HUES48 (cell line): ENCODE data around the gene CRYM.
"Not testable (repeated sequence)": the region's sequence is repeated elsewhere in the genome, so short reads cannot be mapped to it uniquely, and the experiment has no call there.

ENCODE experiments used
- H3K27ac ChIP-seq: one replicate; pipeline ENCODE4 v1.7.0; 2013; ENCODE audit warnings: low read depth, low read length, inconsistent platforms
- H3K27me3 ChIP-seq: 2 replicates; pipeline ENCODE4 v1.6.1; 2013; ENCODE audit warnings: mild to moderate bottlenecking, low read length; ENCODE audit not compliant: control insufficient read depth, insufficient read depth
- H3K36me3 ChIP-seq: 2 replicates; pipeline ENCODE4 v1.6.1; 2013; ENCODE audit warnings: low read length; ENCODE audit not compliant: control insufficient read depth, insufficient read depth
- H3K4me1 ChIP-seq: 2 replicates; pipeline ENCODE4 v1.6.1; 2013; ENCODE audit warnings: mild to moderate bottlenecking, low read length; ENCODE audit not compliant: control insufficient read depth, insufficient read depth
- H3K4me3 ChIP-seq: 2 replicates; pipeline ENCODE4 v1.5.1; 2013; ENCODE audit warnings: mild to moderate bottlenecking, low read depth, low read length
- H3K9ac ChIP-seq: 2 replicates; pipeline ENCODE4 v1.6.1; 2013; ENCODE audit warnings: mild to moderate bottlenecking, low read depth, low read length, moderate library complexity
- H3K9me3 ChIP-seq: 2 replicates; pipeline ENCODE4 v1.6.1; 2013; ENCODE audit warnings: low read length; ENCODE audit not compliant: control insufficient read depth, insufficient read depth

Gene CRYM

DNA sequence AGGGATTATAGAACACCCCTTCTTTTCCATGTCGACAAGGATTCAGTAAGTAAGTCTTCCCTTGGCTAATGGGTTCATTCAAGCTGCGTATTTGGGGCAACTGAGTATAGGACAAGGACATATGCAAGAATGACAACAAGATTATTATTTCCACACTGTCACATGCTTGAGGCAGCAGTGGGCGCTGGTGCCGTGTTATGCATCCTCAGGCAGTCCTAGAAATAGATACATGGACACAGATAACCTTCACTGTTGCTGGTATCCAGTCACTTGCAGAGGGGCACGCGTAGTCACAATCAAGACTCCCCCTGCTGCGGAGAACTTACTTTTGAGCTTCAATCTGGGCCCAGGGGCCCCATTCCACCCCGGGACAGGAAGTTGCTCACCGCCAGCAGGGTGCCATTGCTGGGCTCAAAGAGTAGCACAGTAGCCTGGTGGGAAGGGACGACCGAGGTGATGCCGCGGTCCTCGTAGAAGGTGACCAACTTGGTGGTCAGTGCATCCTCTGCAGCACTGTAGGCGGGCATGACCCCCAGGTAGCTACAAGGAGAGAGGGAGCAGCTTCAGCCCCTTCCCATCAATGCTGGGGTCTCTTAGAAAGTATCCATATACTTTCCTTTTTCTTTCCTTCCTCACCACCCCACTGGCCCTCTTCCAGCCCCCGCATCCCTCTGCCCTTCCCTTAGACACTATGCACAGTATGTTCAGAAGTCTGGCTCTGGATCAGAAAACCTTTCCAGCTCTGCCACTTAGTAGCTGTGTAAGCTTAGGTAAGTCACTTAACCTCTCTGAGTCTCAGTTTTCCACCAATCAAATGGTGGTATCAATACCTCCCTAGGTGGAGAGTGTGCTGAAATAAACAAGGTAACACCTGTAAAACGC is 804 bp downstream of the CRYM start:
- H3K9ac ChIP-seq: no peak overlapping the region
- no peaks in the 10 kb centered on the region for H3K9me3 ChIP-seq
- peaks cover 33% of the 10 kb centered on the region for H3K27me3 ChIP-seq
- no peak overlapping the region for H3K27ac ChIP-seq
- no peaks in the 10 kb centered on the region for H3K36me3 ChIP-seq
- H3K4me1 ChIP-seq: peaks cover 22% of the 10 kb centered on the region
- H3K4me3 ChIP-seq: peak overlapping the region; percentile 78

DNA sequence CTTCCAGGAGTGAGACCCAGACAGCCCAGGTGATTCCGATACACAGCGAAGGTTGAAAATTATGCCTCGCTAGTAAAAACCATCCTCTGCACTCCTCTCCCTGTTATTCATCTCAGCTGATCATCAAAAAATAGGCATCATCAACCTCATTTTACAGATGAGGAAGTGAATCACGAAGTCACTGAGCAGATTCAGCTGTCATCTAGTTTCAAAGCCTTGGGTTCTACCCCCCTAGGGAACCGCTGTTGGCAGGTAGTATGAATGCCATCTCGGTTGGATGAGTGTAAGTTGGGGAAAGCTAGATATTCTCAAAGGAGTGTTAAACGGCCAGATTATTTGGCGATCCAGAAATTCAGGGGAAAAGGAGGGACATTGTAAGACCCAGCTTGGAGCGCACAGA is 2.0 kb downstream of the CRYM start:
- H3K9ac ChIP-seq: no peak overlapping the region
- no peaks in the 10 kb centered on the region for H3K9me3 ChIP-seq
- peaks cover 22% of the 10 kb centered on the region for H3K4me1 ChIP-seq
- no peak overlapping the region for H3K4me3 ChIP-seq
- no peak overlapping the region for H3K27ac ChIP-seq
- H3K36me3 ChIP-seq: no peaks in the 10 kb centered on the region
- peaks cover 33% of the 10 kb centered on the region for H3K27me3 ChIP-seq

DNA sequence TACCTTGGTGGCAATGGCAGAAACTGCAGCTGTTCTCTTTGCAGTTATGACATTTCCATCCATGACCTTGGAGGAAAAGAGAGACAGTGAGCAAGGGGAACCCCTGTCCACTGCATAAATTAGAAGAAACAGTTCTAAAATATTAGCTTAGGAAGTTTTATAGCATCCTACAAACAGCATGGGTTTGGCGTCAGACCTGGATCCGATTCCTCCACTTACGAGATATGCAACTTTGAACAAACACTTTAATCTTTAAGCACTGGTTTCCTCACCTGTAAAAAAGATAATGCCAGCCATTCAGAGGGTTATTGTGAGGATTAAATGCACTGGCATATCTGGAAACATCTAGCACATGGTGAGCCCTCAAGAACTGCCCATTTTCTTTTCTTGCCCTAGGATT is 2.6 kb downstream of the CRYM start:
- no peak overlapping the region for H3K4me3 ChIP-seq
- no peaks in the 10 kb centered on the region for H3K36me3 ChIP-seq
- H3K4me1 ChIP-seq: peaks cover 22% of the 10 kb centered on the region
- no peak overlapping the region for H3K27ac ChIP-seq
- H3K9me3 ChIP-seq: no peaks in the 10 kb centered on the region
- H3K9ac ChIP-seq: no peak overlapping the region
- peaks cover 33% of the 10 kb centered on the region for H3K27me3 ChIP-seq

DNA sequence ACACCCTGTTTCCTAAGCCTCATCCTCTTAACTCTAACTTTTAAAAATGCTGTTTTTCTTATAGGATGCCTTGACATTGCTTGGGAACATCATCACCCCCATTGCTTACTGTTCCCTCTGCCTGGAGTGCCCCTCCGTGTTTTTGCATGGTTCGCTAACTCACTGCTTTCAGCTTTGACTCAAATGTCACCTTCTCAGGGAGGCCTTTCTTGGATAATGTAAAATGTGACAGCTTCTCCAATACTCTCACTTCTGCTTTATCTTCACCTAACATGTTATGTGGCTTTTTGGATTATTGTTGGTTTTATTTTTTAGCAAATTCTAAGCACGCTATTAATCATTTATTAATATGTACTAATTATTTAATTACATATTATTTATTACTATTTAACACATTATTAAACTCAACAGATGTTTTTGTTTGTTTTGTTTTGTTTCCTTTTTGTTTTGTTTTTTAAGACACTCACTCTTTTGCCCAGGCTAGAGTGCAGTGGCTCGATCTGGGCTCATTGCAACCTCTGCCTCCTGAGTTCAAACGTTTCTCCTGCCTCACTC is 3.8 kb downstream of the CRYM start:
- Histone ChIP-seq H3K27ac (peak overlapping the region; percentile 14), H3K36me3 (no peaks in the 10 kb centered on the region), H3K4me3 (no peak overlapping the region), H3K4me1 (peaks cover 22% of the 10 kb centered on the region), H3K9me3 (no peaks in the 10 kb centered on the region), H3K27me3 (peaks cover 26% of the 10 kb centered on the region), H3K9ac (no peak overlapping the region)

DNA sequence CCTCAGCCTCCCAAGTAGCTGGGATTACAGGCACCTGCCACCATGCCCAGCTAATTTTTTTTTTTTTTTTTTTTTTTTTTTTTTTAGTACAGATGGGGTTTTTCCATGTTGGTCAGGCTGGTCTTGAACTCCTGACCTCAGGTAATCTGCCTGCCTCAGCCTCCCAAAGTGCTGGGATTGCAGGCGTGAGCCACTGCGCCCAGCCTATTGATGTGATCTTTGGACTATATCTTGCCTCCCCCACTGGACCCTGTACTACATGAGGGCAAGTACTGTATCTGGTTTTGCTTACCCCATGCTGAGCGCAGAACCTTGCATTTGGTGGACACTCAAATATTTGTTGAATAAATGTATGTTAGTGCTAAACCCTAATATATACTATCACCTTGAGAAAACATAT is 5.3 kb downstream of the CRYM start:
- not testable (repeated sequence) for H3K36me3 ChIP-seq, H3K9ac ChIP-seq, H3K9me3 ChIP-seq, H3K4me3 ChIP-seq, H3K27ac ChIP-seq
- H3K27me3 ChIP-seq: peaks cover 15% of the 10 kb centered on the region
- H3K4me1 ChIP-seq: peaks cover 19% of the 10 kb centered on the region

DNA sequence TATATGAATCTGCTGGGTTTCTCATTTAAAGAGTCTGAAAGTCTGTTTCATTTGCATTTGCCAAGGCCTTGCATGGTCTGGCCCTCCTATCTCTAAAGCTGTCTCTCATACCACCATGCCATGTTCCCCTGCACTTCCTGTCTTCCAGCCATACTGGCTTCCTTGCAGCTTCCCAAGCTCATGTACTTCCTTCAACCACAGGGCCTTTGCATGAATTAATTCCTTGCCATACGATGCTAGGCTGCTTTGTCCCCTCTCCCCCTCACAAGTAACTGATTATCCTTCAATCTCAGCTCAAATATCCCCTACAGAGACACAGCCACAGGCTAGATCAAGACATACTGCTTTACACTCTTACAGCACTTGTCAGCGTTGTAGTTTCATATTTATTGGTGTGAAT is 5.8 kb downstream of the CRYM start:
- no peak overlapping the region for H3K4me3 ChIP-seq
- peaks cover 10% of the 10 kb centered on the region; the same call in 1 of the 2 replicates for H3K27me3 ChIP-seq
- H3K9me3 ChIP-seq: no peaks in the 10 kb centered on the region
- no peak overlapping the region for H3K9ac ChIP-seq
- H3K4me1 ChIP-seq: peaks cover 14% of the 10 kb centered on the region
- no peak overlapping the region for H3K27ac ChIP-seq
- no peaks in the 10 kb centered on the region for H3K36me3 ChIP-seq

DNA sequence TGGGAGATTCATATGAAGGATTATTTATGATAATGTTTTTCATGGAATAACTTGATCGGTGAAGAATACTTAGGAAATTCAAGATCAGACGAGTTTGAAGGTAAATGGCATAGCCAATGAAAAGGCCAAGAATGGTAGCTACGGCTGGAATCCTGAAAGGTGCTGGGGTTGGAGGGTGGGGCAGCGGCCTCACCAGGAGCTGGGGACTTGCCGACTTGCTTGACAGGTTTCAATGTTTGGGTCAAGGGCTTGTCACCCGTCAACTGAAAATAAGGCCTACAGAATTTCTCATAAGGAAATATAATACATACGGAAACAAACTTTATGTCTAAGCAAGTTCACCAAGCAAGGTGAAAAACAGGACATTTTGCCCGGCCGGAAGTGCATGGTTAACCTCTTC is 9.9 kb downstream of the CRYM start:
- H3K27ac ChIP-seq: no peak overlapping the region
- H3K4me3 ChIP-seq: no peak overlapping the region
- no peaks in the 10 kb centered on the region for H3K9me3 ChIP-seq
- no peaks in the 10 kb centered on the region for H3K36me3 ChIP-seq
- 0 out of 2 replicates have a peak, but pooled peaks cover under 1% of the 10 kb centered on the region for H3K4me1 ChIP-seq
- H3K9ac ChIP-seq: no peak overlapping the region
- no peaks in the 10 kb centered on the region for H3K27me3 ChIP-seq

DNA sequence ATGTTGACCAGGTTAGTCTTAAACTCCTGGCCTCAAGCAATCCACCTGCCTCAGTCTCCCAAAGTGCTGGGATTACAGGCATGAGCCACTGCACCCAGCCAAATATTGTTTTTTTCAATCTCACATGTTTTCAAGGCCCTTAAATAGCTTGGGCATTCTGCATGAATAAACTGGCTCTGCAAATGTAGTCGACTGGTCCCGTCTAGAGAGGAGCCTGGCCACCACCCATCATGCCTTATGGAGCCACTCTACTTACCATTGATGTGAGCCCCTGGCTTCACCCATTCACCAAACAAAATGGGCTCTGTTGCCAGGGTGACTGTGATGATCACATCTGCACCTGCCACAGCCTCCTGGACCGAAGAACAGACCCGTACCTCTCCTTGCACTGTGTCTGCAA is 10.8 kb downstream of the CRYM start:
- Histone ChIP-seq H3K9me3 (no peaks in the 10 kb centered on the region), H3K4me3 (no peak overlapping the region)

DNA sequence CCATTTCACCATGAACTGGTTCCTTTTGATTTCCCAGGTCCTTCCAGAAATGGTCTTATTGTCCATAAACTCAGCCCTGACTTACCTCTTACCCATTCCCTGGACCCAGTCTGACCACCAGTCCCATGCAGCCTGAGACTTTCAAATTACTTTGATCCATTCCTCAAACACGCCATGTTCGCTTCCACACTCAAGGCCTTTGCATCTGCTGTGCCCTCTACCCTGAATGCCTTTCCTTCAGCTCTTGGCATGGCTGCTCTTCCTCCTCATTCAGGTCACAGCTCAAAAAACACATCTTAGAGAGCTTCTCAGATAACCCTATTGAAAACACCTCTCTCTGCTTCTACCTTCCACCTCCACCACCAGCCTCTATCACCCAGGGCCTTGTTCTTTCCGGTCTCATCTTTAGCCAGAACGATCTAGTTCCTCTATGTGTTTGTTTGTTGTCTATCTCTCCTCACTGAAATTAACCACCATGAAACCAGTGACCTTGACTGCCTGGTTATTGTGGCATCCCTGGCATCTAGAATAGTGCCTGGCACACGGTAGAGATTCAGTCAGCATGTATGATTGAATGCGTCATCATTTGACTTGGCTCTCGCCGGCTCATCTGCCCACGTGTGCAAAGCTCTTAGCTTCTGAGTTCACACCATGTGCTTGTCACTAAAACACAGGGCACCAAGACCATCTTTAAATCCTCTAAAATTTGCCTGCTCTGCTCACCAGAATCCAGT is 12.8 kb downstream of the CRYM start:
- H3K36me3 ChIP-seq: no peaks in the 10 kb centered on the region
- H3K27me3 ChIP-seq: no peaks in the 10 kb centered on the region
- H3K9me3 ChIP-seq: no peaks in the 10 kb centered on the region
- H3K4me1 ChIP-seq: no peaks in the 10 kb centered on the region
- H3K27ac ChIP-seq: no peak overlapping the region
- no peak overlapping the region for H3K9ac ChIP-seq
- H3K4me3 ChIP-seq: no peak overlapping the region

More for the DNA sequence above, 10.8 kb downstream of the CRYM start:
- Histone ChIP-seq H3K27ac (no peak overlapping the region), H3K9ac (no peak overlapping the region), H3K36me3 (no peaks in the 10 kb centered on the region), H3K4me1 (no peaks in the 10 kb centered on the region), H3K27me3 (no peaks in the 10 kb centered on the region)

DNA sequence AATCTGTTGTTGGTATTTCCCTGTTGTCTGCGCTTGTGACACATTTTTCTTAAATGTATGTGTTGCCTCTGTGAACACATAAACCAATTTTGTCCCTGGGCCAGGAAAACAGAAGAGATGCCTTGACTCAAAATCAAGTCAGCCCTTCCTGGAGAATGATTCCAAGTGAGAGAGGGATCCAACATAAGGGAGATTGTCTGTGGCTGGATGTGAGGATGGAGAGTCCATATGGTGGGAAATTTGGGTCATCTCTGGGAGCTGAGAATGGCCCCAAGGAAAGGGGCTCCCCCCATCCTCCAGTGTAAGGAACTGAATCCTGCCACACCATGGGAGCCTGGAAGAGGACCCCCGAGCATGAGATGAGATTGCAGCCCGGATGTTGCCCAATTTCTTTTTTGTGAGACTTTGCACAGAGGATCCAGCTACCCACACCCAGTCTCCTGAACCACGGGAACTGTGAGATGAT is 13.5 kb downstream of the CRYM start:
- Histone ChIP-seq H3K27ac (no peak overlapping the region), H3K36me3 (no peaks in the 10 kb centered on the region), H3K27me3 (no peaks in the 10 kb centered on the region), H3K4me1 (no peaks in the 10 kb centered on the region), H3K9me3 (no peaks in the 10 kb centered on the region), H3K9ac (no peak overlapping the region), H3K4me3 (no peak overlapping the region)
